GM12865 (cell line): ENCODE results near the gene ITGA8.
"Not testable (repeated sequence)": the region's sequence is repeated elsewhere in the genome, so short reads cannot be mapped to it uniquely, and the experiment has no call there.

Experiments used
- DNase-seq: peaks from one replicate; pipeline ENCODE4 v3.0.0; 2010; ENCODE audit warnings: low read depth
- H3K4me3 ChIP-seq: 2 replicates; pipeline ENCODE4 v1.5.1; 2011; ENCODE audit warnings: mild to moderate bottlenecking, low read depth, low read length, control low read depth
- TF ChIP-seq, protein P1 (sequence below): IDR thresholded peaks from 2 replicates; pipeline ENCODE4 v1.5.1; 2011; ENCODE audit warnings: low read length, control low read depth, low read depth, inconsistent platforms; ENCODE audit not compliant: insufficient read depth; ENCODE audit errors: missing control alignments

Gene ITGA8

DNA sequence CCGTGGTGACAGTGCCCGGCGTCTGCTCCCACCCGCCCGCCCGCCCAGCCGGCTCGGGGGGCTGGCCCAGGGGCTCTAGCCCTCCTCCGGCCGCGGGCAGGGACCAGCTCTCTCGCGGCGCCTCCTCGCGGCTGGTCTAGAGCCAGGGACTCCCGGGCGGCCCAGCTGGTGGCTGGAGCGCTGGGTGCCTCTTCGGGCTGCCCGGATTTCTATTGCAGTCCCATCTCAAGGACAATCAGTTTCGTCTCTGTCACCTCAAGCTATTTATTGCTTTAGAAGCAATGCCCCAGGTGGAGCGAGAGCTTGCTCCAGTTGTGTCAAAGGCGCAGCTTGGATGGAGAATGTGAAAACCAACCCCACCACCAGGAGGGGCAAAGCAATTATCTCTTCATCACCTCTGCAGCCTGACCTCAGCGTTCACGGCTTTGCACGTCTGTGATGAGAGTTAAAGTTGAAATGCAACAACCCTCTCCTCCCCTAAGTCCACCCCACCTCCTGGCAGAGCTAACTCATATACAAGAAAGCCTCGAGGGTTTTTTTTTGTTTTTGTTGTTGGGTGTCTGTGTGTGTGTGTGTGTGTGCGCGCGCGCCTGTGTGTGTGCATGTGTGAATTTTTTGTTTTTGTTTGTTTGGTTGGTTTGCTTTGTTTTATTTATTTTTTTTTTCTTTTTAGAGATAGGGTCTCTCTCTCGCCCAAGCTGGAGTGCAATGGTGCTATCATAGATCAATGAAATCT is at the start of gene ITGA8:
TSS of gene ITGA8 (minus strand) at position 24 of the 736 bp plus-strand sequence. CDS start 151 bp downstream, outside the sequence.
- peak; percentile 6 for DNase-seq
- no peak within 1 kb of the TSS for H3K4me3 ChIP-seq
- TF ChIP-seq, protein P1, sequence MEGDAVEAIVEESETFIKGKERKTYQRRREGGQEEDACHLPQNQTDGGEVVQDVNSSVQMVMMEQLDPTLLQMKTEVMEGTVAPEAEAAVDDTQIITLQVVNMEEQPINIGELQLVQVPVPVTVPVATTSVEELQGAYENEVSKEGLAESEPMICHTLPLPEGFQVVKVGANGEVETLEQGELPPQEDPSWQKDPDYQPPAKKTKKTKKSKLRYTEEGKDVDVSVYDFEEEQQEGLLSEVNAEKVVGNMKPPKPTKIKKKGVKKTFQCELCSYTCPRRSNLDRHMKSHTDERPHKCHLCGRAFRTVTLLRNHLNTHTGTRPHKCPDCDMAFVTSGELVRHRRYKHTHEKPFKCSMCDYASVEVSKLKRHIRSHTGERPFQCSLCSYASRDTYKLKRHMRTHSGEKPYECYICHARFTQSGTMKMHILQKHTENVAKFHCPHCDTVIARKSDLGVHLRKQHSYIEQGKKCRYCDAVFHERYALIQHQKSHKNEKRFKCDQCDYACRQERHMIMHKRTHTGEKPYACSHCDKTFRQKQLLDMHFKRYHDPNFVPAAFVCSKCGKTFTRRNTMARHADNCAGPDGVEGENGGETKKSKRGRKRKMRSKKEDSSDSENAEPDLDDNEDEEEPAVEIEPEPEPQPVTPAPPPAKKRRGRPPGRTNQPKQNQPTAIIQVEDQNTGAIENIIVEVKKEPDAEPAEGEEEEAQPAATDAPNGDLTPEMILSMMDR, result no peak

GRCh38 chr10:15764892-15765454 is 45.3 kb upstream of the ITGA8 start:
- TF ChIP-seq, protein P1, result no peak
- H3K4me3 ChIP-seq, result no peak overlapping the region

GRCh38 chr10:15763006-15763405 is 43.3 kb upstream of the ITGA8 start:
- no peak for DNase-seq
- no peak overlapping the region for H3K4me3 ChIP-seq
- TF ChIP-seq, protein P1, result no peak

More at GRCh38 chr10:15764892-15765454, 45.3 kb upstream of the ITGA8 start:
- DNase-seq, result no peak

DNA sequence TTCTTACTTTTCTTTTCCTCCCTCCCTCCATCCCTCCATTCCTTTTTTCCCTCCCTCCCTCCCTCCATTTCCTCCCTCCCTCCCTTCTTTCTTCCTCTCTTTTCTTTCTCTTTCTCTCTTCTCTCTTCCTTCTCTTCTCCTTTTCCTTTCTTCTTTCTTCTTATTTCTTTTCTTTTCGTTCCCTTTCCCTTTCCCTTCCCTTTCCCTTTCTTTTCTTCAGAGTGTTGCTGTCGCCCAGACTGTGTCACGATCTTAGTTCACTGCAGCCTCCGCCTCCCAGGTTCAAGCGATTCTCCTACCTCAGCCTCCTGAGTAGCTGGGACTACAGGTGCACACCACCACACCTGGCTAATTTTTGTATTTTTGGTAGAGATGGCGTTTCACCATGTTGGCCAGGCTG is 42.5 kb upstream of the ITGA8 start:
- not testable (repeated sequence) for H3K4me3 ChIP-seq, DNase-seq

DNA sequence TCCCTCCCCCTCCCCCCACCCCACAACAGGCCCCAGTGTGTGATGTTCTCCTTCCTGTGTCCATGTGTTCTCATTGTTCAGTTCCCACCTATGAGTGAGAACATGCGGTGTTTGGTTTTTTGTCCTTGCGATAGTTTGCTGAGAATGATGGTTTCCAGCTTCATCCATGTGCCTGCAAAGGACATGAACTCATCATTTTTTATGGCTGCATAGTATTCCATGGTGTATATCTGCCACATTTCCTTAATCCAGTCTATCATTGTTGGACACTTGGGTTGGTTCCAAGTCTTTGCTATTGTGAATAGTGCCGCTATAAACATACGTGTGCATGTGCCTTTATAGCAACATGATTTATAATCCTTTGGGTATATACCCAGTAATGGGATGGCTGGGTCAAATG is 41.5 kb upstream of the ITGA8 start:
- DNase-seq, H3K4me3 ChIP-seq: not testable (repeated sequence)

GRCh38 chr10:15760681-15761080 is 41.0 kb upstream of the ITGA8 start:
- TF ChIP-seq, protein P1, result no peak
- H3K4me3 ChIP-seq, result no peak overlapping the region
- no peak for DNase-seq

GRCh38 chr10:15759265-15759664 is 39.5 kb upstream of the ITGA8 start:
- H3K4me3 ChIP-seq, result no peak overlapping the region
- TF ChIP-seq, protein P1, result no peak
- no peak for DNase-seq

DNA sequence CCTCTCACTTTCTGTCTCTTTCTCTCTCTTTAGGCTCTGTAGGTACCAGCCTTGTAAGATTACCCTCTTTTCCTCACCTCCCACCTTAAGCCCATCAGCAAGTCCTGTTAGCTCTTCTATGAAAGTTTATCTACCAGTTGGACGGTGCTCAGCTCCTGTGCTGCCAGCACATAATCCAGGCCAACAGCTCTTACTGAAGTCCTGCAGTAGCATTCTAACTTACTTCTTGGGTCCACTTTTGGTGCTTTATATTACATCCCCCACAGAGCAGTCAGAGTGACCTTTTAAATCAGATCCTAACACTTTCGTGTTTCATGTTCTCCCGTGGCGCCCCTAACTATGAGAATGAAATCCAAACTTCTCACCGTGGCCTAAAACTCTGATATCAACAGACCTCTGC is 38.9 kb upstream of the ITGA8 start:
- TF ChIP-seq, protein P1, result no peak

More for the DNA sequence above, 38.9 kb upstream of the ITGA8 start:
- H3K4me3 ChIP-seq, result no peak overlapping the region
- no peak for DNase-seq
